GM12878 (cell line): Measurements from ENCODE around the gene ARAP1. TPM values are rescaled to one million over a fixed set of nuclear protein-coding genes. Genes with fewer than 3 reads are reported as not detected.

Experiments
- FOXK2 ChIP-seq: fragments of 450-650 bp; IDR thresholded peaks from 2 replicates; pipeline ENCODE4 v1.6.1; 2017; ENCODE audit warnings: mild to moderate bottlenecking, moderate library complexity
- HCFC1 ChIP-seq: fragments of 150-350 bp; IDR thresholded peaks from 2 replicates; pipeline ENCODE4 v1.6.1; 2014; ENCODE audit warnings: low read length
- KAT2A ChIP-seq: conservative IDR thresholded peaks from 2 replicates; pipeline ENCODE4 v1.6.1; 2011; ENCODE audit warnings: low read depth, low read length; ENCODE audit not compliant: control insufficient read depth
- MTA2 ChIP-seq: fragments of 450-650 bp; IDR thresholded peaks from 2 replicates; pipeline ENCODE4 v1.6.1; 2016; ENCODE audit warnings: low read depth, mild to moderate bottlenecking, moderate library complexity
- MYC ChIP-seq: IDR thresholded peaks from 2 replicates; pipeline ENCODE4 v1.6.1; 2011; ENCODE audit warnings: mild to moderate bottlenecking, low read length, moderate library complexity, inconsistent platforms; ENCODE audit not compliant: insufficient read depth, insufficient replicate concordance, insufficient read length, severe bottlenecking
- NRF1 ChIP-seq: conservative IDR thresholded peaks from 2 replicates; pipeline ENCODE4 v1.6.1; 2011; ENCODE audit warnings: mild to moderate bottlenecking, low read depth, low read length, improper control_type of control experiment
- RAD51 ChIP-seq: fragments of 450-650 bp; IDR thresholded peaks from 2 replicates; pipeline ENCODE4 v1.6.1; 2016; ENCODE audit warnings: moderate library complexity, mild to moderate bottlenecking, inconsistent platforms
- RUNX3 ChIP-seq: IDR thresholded peaks from 2 replicates; pipeline ENCODE4 v1.6.1; 2012; ENCODE audit warnings: low read length, inconsistent platforms
- STAT1 ChIP-seq: fragments of 450-650 bp; conservative IDR thresholded peaks from 2 replicates; pipeline ENCODE4 v1.6.1; 2014; ENCODE audit warnings: antibody characterized with exemption, mild to moderate bottlenecking
- STAT3 ChIP-seq: IDR thresholded peaks from 2 replicates; pipeline ENCODE4 v1.6.1; 2011; ENCODE audit warnings: low read depth, low read length, improper control_type of control experiment
- TBL1XR1 ChIP-seq: IDR thresholded peaks from 2 replicates; pipeline ENCODE4 v1.6.1; 2012; ENCODE audit warnings: low read depth, low read length, improper control_type of control experiment
- YBX1 ChIP-seq: fragments of 450-650 bp; IDR thresholded peaks from 2 replicates; pipeline ENCODE4 v1.6.1; 2016; ENCODE audit warnings: antibody characterized with exemption
- ZNF207 ChIP-seq: fragments of 450-650 bp; IDR thresholded peaks from 2 replicates; pipeline ENCODE4 v1.6.1; 2014; ENCODE audit warnings: antibody characterized with exemption, mild to moderate bottlenecking, borderline replicate concordance
- ZNF217 ChIP-seq: fragments of 450-650 bp; IDR thresholded peaks from 2 replicates; pipeline ENCODE4 v1.6.1; 2017; ENCODE audit warnings: antibody characterized with exemption, mild to moderate bottlenecking
- ZNF24 ChIP-seq: fragments of 450-650 bp; IDR thresholded peaks from 2 replicates; pipeline ENCODE4 v1.6.1; 2017; ENCODE audit warnings: antibody characterized with exemption, mild to moderate bottlenecking
- polyA plus RNA-seq, 11 experiments: library from polyadenylated mRNA; depleted of rRNA in 4 of 11; unstranded in 6 of 11; stranded (reverse) in 5 of 11; fragments of >200 nt; fragmentation: Nextera tagmentation in 4 of 11; fragmentation: Illumina TruSeq in 1 of 11; extraction: Ambion mirVana in 4 of 11; extraction: Trizol in 1 of 11; gene quantifications; 1 replicate in 1 of 11; 2 replicates in 10 of 11; pipeline versions ENCODE4 v1.2.1 to v1.2.3, GENCODE V29; 2011 to 2016; ENCODE audit warnings: inconsistent platforms in 2 of 11, missing spikeins in 2 of 11, low read depth in 1 of 11
- total RNA-seq, 4 experiments: library from RNA; depleted of rRNA in 3 of 4; stranded (reverse); fragments of >200 nt in 3 of 4; fragmentation: Illumina TruSeq in 1 of 4; extraction: Trizol in 1 of 4; gene quantifications; 2 replicates each; pipeline versions ENCODE4 v1.2.1 to v1.2.3, GENCODE V29; 2013 to 2021
- TF ChIP-seq, protein P1 (sequence below): fragments of 450-650 bp; formaldehyde crosslinking; IDR thresholded peaks from 2 replicates; pipeline ENCODE4 v1.4.0; 2022; ENCODE audit warnings: mild to moderate bottlenecking, moderate library complexity
- TF ChIP-seq, protein P2 (sequence below): fragments of 450-650 bp; IDR thresholded peaks from 2 replicates; pipeline ENCODE4 v1.6.1; 2014; ENCODE audit warnings: mild to moderate bottlenecking
- TF ChIP-seq, protein P3 (sequence below): IDR thresholded peaks from 2 replicates; pipeline ENCODE4 v1.6.1; 2011; ENCODE audit warnings: borderline replicate concordance, low read depth, mild to moderate bottlenecking, moderate library complexity, mixed read lengths, low read length; ENCODE audit not compliant: insufficient read depth; ENCODE audit errors: extremely low read length
- TF ChIP-seq, protein P4 (sequence below): IDR thresholded peaks from 2 replicates; pipeline ENCODE4 v1.6.1; 2012; ENCODE audit warnings: low read length, inconsistent platforms
- TF ChIP-seq, protein P5 (sequence below): IDR thresholded peaks from 2 replicates; pipeline ENCODE4 v1.6.1; 2011; ENCODE audit warnings: borderline replicate concordance, low read depth, mild to moderate bottlenecking, moderate library complexity, low read length; ENCODE audit not compliant: insufficient read depth, poor library complexity, severe bottlenecking

The ARAP1 gene
- total and polyA plus RNA-seq, 10 of the 15 experiments (the other 5 are each of a cell fraction or from before 2014, with no cell fraction given), result 0.55 to 102 (median 51.0) TPM

DNA sequence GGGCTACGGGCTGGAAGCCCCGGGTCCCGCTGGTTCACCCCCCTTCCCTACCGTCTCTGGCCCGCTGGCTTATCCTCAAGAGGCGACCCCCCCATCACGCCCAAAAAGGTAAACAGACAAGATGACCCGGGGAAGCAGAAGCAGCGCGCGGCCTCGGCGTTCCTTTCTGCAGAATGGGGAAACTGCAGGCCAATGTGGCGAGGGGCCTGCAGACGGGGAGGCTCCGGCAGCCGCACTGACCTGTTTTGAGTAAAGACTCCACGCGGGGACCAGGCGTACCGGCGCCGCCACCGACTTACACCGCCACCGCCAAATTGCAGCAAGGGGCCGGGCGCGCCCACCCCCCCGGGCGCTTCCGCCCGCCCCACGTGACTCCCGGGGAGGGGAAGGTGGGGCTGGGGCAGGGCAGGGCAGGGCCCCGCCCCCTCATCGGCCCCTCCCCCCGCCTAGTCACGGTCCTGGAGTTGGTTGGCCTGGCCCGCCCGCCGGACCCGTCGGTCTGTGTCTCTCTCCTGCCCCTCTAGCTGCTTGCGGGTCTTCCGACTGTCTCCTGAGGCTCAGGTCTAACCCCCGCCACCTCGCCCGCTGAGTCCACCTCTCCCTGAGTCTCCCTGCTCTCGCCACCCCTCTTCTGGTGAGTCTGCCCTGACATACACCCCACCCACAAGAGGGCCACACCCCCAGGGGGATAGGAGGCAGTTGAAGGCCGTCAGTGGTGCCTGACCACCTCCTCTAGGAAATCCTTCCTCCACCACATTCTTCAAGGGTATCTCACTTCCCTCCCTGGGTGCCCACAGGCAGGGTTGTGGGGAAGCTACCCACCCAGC lies at the start of gene ARAP1 (continued):
- TF ChIP-seq, protein P1, sequence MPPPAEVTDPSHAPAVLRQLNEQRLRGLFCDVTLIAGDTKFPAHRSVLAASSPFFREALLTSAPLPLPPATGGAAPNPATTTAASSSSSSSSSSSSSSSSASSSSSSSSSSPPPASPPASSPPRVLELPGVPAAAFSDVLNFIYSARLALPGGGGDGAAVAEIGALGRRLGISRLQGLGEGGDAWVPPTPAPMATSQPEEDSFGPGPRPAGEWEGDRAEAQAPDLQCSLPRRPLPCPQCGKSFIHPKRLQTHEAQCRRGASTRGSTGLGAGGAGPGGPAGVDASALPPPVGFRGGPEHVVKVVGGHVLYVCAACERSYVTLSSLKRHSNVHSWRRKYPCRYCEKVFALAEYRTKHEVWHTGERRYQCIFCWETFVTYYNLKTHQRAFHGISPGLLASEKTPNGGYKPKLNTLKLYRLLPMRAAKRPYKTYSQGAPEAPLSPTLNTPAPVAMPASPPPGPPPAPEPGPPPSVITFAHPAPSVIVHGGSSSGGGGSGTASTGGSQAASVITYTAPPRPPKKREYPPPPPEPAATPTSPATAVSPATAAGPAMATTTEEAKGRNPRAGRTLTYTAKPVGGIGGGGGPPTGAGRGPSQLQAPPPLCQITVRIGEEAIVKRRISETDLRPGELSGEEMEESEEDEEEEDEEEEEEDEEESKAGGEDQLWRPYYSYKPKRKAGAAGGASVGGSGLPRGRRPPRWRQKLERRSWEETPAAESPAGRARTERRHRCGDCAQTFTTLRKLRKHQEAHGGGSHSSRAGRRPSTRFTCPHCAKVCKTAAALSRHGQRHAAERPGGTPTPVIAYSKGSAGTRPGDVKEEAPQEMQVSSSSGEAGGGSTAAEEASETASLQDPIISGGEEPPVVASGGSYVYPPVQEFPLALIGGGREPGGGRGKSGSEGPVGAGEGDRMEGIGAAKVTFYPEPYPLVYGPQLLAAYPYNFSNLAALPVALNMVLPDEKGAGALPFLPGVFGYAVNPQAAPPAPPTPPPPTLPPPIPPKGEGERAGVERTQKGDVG (CRISPR knock-in tag), result no peak
- TF ChIP-seq FOXK2 (peak; percentile 62; the same call in 1 of the 2 replicates), HCFC1 (no peak), STAT3 (no peak), STAT1 (no peak), MTA2 (no peak), ZNF24 (no peak), TBL1XR1 (no peak), MYC (no peak), ZNF207 (no peak), YBX1 (no peak), RAD51 (peak; percentile 86), NRF1 (no peak), RUNX3 (0 out of 2 replicates have a peak, but pooled peaks have one; percentile 3), ZNF217 (peak; percentile 58; the same call in 1 of the 2 replicates), KAT2A (no peak)
- TF ChIP-seq, protein P2, sequence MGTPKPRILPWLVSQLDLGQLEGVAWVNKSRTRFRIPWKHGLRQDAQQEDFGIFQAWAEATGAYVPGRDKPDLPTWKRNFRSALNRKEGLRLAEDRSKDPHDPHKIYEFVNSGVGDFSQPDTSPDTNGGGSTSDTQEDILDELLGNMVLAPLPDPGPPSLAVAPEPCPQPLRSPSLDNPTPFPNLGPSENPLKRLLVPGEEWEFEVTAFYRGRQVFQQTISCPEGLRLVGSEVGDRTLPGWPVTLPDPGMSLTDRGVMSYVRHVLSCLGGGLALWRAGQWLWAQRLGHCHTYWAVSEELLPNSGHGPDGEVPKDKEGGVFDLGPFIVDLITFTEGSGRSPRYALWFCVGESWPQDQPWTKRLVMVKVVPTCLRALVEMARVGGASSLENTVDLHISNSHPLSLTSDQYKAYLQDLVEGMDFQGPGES, result no peak
- TF ChIP-seq, protein P3, sequence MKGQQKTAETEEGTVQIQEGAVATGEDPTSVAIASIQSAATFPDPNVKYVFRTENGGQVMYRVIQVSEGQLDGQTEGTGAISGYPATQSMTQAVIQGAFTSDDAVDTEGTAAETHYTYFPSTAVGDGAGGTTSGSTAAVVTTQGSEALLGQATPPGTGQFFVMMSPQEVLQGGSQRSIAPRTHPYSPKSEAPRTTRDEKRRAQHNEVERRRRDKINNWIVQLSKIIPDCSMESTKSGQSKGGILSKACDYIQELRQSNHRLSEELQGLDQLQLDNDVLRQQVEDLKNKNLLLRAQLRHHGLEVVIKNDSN, result peak; percentile 92
- TF ChIP-seq, protein P4, sequence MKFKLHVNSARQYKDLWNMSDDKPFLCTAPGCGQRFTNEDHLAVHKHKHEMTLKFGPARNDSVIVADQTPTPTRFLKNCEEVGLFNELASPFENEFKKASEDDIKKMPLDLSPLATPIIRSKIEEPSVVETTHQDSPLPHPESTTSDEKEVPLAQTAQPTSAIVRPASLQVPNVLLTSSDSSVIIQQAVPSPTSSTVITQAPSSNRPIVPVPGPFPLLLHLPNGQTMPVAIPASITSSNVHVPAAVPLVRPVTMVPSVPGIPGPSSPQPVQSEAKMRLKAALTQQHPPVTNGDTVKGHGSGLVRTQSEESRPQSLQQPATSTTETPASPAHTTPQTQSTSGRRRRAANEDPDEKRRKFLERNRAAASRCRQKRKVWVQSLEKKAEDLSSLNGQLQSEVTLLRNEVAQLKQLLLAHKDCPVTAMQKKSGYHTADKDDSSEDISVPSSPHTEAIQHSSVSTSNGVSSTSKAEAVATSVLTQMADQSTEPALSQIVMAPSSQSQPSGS, result no peak
- TF ChIP-seq, protein P5, sequence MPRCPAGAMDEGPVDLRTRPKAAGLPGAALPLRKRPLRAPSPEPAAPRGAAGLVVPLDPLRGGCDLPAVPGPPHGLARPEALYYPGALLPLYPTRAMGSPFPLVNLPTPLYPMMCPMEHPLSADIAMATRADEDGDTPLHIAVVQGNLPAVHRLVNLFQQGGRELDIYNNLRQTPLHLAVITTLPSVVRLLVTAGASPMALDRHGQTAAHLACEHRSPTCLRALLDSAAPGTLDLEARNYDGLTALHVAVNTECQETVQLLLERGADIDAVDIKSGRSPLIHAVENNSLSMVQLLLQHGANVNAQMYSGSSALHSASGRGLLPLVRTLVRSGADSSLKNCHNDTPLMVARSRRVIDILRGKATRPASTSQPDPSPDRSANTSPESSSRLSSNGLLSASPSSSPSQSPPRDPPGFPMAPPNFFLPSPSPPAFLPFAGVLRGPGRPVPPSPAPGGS, result no peak
